T follicular helper cell (primary cell): ENCODE results near the gene DDIT4.
"Not testable (repeated sequence)": the region's sequence is repeated elsewhere in the genome, so short reads cannot be mapped to it uniquely, and the experiment has no call there.

Source experiments
- DNase-seq: peaks from one replicate; pipeline ENCODE4 v3.0.0-alpha.2; 2020; ENCODE audit warnings: low read depth

DDIT4 gene

GRCh38 chr10:72249176-72249862 lies 24.4 kb upstream of the DDIT4 start:
- DNase-seq, result not testable (repeated sequence)

DNA sequence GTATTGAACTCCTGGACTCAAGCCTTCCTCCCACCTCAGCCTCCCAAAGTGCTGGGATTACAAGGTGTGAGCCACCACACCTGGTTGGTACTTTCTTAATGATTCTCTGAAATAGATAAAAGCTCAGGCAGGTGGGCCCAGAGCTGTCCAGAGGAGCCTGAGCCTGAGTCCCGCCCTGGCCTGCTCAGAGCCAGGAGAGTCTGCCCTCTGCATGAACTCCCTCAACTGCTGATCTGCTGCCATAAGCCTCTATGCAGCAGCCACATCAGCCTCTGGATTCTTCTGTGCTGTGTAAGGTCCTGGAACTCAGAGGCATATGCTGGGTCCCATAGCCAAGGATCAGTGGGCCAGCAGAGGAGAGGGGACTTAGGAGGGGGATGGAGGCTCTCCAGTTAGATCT lies 23.1 kb upstream of the DDIT4 start:
- DNase-seq, result no peak

DNA sequence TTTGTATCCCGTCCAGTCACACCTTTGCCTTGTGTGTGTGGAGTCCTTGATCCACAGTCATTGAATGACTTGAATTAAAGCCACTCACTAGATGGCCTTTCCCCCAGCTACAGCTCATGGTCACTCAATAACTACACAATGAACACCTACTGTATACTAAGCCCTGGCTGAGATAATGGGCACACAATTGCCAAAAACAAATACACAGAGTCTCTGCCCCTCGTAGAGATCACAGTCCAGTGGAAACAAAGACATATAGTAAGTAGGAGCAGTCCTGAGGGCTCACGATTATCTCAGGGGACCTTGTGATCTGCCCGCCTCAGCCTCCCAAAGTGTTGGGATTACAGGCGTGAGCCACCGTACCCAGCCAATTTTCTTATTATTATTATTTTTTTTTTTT lies 22.1 kb upstream of the DDIT4 start:
- DNase-seq, result no peak

DNA sequence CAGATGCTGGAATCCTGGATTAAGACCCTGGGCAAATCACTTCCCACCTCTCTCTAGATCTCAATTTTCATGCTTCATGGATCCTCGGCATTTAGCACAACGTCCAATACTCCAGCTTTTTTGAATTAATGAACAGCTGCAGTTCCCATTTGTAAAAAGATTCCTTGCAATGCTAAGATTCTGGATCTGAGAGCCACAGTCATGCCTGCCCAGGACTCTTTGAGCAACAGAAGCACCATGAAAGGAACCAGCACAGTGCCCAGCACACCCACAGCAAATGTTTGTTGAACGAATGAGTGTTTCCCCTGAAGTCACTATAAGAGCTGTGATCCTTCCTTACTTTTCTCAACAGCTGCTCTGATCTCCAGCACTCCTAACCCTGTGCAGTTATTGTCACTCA lies 20.8 kb upstream of the DDIT4 start:
- no peak for DNase-seq

DNA sequence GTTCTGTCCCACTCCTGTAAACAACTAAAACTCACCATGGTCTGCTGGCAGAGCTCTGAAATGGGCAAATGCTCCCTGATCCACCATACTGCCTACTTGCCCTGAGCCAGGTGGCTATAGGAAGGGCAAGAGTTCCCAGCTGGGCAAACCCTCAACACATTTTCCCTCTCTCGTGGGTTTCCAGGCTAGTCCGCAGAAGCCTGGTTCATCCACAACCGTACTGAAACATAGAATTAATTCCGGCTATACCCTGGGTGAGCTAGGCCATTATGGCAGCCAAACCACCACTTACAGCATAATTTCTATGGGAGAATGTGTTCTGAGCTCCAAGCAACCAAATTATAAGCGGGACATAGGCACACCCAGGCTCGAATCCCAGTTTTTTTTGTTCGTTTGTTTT lies 20.1 kb upstream of the DDIT4 start:
- DNase-seq, result no peak

GRCh38 chr10:72254813-72255568 lies 18.7 kb upstream of the DDIT4 start:
- no peak for DNase-seq

- DNase-seq, result no peak
Measured at GRCh38 chr10:72255977-72256729, 17.6 kb upstream of the DDIT4 start.

GRCh38 chr10:72257051-72257892 lies 16.5 kb upstream of the DDIT4 start:
- no peak for DNase-seq

DNA sequence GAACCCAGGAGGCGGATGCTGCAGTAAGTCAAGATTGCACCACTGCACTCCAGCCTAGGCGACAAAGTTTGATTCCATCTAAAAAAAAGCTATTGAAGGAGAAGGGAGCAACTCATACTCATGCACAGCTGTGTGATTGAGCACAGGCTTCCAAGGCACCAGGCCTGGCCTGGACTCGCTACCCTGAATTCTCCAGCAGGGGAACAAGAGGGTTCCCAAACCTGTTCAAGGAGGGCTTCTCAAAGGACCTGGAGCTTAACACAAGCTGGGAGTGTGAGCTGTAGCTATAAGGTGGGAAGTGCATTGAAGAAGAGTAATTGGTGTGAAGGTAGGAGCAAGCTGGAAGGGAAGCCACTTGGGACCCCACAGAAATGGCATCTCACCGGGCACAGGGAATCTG lies 15.1 kb upstream of the DDIT4 start:
- DNase-seq, result no peak

GRCh38 chr10:72259491-72260238 lies 14.1 kb upstream of the DDIT4 start:
- DNase-seq, result no peak

DNA sequence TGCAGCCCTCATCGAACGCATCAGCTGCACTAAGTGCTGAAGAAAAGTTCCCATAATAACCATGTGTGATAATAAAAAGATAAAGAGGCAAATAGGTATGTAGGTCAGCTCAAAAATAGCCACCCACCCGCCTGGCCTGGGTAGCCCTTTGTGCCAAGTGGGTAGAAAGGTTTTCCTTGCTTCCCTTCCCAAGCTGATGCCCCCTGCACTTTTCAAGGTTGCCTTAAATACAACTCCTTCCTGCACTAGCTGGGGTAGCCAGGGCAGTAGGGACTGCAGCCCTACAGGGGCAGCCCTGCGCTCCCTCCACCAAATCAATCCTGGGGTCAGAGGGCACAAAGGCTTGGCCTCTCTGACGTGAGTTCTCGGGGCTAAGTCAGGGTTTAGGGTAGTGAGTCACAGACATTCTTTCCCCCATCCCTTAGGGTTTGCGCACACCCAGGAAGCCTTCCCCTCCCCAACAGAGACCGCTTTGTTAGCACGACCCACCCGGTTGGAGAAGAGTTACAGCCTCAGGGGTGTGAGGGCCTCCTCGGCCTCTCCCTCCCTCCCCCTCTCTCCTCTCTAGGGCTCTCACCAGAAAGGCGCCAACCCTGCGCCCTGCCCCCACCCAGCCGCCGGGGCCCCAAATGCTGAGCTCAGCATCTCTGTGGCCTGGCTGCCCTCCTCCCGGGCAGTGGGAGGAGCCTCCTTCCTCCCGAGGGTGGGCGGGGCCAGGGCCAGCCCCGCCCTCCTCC lies 13.3 kb upstream of the DDIT4 start:
- DNase-seq, result peak; percentile 66

DNA sequence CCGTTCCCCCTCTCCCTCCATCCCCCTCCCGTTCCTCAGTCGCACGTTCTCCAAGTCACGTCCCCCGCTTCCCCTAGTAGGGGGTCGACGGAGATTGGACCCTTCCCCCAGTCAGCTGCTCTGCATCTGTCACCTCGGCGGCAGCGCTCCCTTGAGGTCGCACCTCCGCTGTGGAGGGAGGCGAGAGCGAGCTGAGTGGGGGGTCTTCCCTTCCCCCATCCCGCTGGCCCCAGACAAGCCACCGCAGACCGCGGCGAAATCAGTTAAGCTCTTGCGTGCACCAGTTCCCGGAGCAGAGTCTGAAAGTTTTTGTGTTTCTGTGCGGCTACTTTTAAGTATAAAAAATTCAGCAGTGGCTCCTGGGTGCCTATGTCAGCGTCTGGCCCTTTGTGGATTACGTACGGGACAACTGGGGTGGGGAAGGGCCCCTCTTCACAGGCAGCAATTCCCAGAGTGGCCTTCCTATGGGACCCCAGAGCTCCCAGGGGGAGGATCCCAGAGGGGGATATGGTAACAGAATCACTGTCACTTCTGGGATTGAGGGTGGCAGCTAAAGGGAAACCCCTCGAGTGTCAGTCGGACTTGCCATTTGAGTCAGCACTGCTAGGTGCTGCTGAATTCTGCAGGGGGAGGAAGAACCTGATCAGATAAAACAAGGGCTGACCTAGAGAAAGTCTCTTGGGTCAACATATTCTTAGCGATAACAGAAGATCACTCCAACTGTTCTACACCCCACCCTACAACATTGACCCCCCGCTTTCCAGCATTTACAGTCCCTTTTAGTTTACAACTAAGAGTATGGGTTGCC lies 12.5 kb upstream of the DDIT4 start:
- no peak for DNase-seq

DNA sequence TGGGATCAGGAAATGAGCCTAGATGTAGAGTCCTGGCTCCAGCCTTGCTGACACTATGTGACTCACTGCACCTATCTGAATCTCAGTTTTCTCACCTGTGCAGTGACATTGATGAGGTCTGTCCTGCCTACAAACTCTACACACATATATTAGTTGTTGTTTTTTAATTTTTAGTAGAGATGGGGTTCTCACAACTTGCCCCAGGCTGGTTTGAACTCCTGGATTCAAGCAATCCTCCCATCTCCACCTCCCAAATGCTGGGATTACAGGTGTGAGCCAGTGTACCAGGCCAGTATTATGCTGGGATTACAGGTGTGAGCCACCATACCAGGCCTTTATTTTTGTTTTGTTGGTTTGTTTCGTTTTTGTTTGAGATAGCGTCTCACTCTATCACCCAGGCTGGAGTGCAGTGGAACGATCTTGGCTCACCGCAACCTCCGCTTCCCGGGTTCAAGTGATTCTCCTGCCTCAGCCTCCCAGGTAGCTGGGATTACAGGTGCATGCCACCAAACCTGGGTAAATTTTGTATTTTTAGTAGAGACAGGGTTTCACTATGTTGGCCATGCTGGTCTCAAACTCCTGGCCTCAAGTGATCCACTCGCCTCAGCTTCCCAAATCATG lies 11.8 kb upstream of the DDIT4 start:
- no peak for DNase-seq

DNA sequence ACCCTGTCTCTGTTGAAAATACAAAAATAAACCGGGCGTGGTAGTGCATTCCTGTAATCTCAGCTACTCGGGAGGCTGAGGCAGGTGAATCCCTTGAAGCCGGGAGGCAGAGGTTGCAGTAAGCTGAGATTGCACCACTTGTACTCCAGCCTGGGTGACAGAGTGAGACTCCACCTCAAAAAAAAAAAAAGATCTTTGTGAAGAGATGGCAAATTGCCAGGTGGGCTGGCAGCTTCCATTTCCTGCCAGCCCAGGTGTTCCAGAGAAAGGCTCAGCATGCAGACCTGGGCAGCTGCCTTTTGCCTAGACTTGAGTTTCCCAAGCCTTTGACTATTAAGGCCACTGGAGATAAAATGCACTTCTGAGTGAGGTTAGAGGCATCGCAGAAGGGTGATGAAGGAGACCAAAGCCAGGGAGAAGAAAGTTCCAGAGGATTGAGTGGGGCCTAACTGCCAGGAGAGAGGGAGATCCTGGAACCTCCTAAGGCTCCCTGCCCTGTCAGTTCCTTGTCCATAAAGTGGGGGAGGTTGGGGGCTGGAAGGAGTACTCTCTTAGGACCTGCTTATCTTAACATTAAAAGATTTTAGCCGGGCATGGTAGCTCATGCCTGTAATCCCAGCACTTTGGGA lies 10.0 kb upstream of the DDIT4 start:
- DNase-seq, result no peak

DNA sequence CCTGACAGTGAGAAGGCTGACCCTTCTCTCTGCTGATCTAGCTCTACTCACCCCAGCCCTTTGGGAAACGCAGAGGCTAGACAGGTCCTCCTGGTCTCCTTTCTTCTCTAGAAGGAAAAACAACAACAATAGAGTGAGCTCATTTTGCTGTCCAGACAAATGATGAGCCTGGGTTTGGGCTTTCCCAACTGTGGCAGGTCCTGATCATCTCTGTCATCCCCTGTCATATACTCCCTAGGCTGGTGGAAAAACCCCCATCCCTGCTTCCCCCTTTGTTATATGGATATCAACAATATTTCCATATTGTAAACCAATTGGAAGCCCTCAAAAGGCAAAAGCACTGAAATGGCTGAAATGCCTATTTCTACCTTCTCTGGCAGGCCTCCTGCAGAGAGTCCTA lies 9.2 kb upstream of the DDIT4 start:
- DNase-seq, result no peak

- DNase-seq, result no peak
Measured at GRCh38 chr10:72265508-72265907, 8.2 kb upstream of the DDIT4 start.

DNA sequence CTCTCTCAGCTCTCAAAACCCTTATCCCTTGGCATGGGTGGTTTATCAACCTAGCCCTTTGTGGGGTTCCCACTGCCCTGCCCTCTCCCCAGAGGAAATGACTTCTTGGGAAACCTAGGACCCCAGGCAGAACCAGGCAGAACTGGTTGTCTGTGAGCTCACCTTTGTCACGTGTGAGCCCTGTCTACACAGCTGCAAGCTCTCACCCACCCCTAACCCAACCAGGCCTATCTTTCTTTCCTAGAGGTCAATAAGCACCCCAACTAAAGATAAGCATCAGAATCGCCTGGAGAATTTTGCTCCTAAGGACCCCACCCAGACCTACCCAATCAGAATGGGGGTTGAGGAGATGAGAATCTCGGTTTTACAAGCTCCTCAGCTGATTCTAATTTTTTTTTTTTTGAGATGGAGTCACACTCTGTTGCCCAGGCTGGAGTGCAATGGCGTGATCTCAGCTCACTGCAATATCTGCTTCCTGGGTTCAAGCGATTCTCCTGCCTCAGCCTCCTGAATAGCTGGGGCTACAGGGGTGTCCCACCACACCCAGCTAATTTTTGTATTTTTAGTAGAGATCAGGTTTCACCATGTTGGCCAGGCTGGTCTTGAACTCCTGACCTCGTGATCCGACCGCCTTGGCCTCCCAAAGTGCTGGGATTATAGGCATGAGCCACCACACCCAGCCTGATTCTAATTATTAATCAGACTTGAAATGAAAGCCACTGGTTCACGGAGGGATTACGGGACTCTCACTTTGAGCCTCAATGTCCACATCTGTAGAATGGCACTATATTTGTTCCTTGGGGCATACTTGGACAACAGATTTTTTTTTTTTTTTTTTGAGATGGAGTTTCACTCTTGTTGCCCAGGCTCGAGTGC lies 7.5 kb upstream of the DDIT4 start:
- DNase-seq, result no peak

DNA sequence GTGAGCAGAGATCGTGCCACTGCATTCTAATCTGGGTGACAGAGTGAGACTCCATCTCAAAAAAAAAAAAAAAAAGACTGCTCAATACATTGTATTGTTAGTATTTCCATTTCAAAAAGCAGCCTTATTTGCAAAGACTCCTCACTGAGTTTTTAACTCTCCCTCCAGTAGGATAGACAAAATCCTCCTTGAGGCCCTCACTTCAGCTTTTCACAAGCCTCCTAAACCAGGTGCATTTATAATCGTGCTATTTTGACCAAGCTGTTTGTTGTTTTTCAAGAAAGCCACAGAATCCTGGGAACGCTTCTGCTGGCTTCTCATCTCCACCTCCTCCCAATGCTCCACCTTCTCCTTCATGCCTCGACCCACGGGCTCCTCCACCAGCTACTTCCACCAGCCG lies 6.3 kb upstream of the DDIT4 start:
- no peak for DNase-seq
